K562 (cell line): Measurements from ENCODE around the gene DUSP23. TPM values are rescaled to one million over a fixed set of nuclear protein-coding genes. Genes with fewer than 3 reads are reported as not detected.

ENCODE experiments used
- ATAC-seq: fragments of 200-7000 bp; cut with Tn5 transposase; 3 replicates; pipeline ENCODE4 v1.9.1; 2020; ENCODE audit warnings: moderate library complexity
- BruUV-seq: library from RNA; stranded (reverse); fragments of 400-500 nt; replicated peaks from 2 replicates; lab custom pipeline; 2021; lab: Mats Ljungman, UMichigan
- CTCF ChIA-PET: fragments of 300-600 bp; formaldehyde crosslinking; extraction: SDS; loops from one replicate; lab custom pipeline; 2021; ENCODE audit warnings: low intra/inter-chr PET ratio; lab: Yijun Ruan, JAX
- POLR2A ChIA-PET: fragments of 300-600, 350-650 bp; sonication (Branson Sonifier 250); formaldehyde crosslinking; extraction: SDS; loops from one replicate; lab custom pipeline; 2021; ENCODE audit warnings: antibody characterized with exemption, inconsistent platforms; lab: Yijun Ruan, JAX
- DNase-seq, 4 experiments: peaks; one replicate each; pipeline versions ENCODE4 v3.0.0 to v3.0.0-alpha.2; 2011 to 2018; ENCODE audit warnings: low spot score in 3 of 4, mixed read lengths in 3 of 4; ENCODE audit errors: extremely low read depth in 1 of 4
- FAIRE-seq: peaks from 2 replicates; lab custom pipeline; 2011; peaks lifted over from hg19 to GRCh38; lab: Jason Lieb, UNC
- H2AFZ ChIP-seq: 2 replicates; pipeline ENCODE4 v1.6.0; 2011; ENCODE audit warnings: low read depth, low read length, control low read depth, inconsistent platforms
- H3K27ac ChIP-seq: fragments of 200-600 bp; 3 replicates; pipeline ENCODE4 v1.8.0; 2011; ENCODE audit warnings: low read depth, mild to moderate bottlenecking, control low read depth, inconsistent platforms, low read length, moderate library complexity, mixed read lengths; ENCODE audit errors: extremely low read depth
- H3K27me3 ChIP-seq, 2 experiments: fragments of 300-600 bp in 1 of 2; 2 replicates in 1 of 2; 3 replicates in 1 of 2; pipeline versions ENCODE4 v1.6.0 to v1.8.0; 2011; ENCODE audit warnings: inconsistent platforms in 2 of 2, low read length in 2 of 2, mild to moderate bottlenecking in 1 of 2, mixed read lengths in 1 of 2, moderate library complexity in 1 of 2; ENCODE audit not compliant: control insufficient read depth in 2 of 2, insufficient read depth in 2 of 2
- H3K36me3 ChIP-seq: fragments of 300-600 bp; 3 replicates; pipeline ENCODE4 v1.8.0; 2011; ENCODE audit warnings: mild to moderate bottlenecking, low read length, inconsistent platforms; ENCODE audit not compliant: control insufficient read depth, insufficient read depth
- H3K4me1 ChIP-seq, 2 experiments: fragments of 200-600 bp in 1 of 2; replicated peaks in 1 of 2; 2 replicates in 1 of 2; 3 replicates in 1 of 2; pipeline versions ENCODE4 v1.5.1 to v1.8.0; 2011; ENCODE audit warnings: inconsistent platforms in 2 of 2, low read length in 2 of 2, mild to moderate bottlenecking in 1 of 2, mixed read lengths in 1 of 2, moderate library complexity in 1 of 2; ENCODE audit not compliant: control insufficient read depth in 2 of 2, insufficient read depth in 2 of 2
- H3K4me2 ChIP-seq: 2 replicates; pipeline ENCODE4 v1.6.1; 2011; ENCODE audit warnings: low read length, control low read depth, inconsistent platforms, mixed read lengths; ENCODE audit not compliant: insufficient read depth
- H3K4me3 ChIP-seq: fragments of 200-600 bp; sonication (generic), shearing (Covaris generic); 2 replicates; pipeline ENCODE4 v1.5.1; 2016; ENCODE audit warnings: control low read depth, inconsistent platforms
- H3K79me2 ChIP-seq: fragments of 200-600 bp; 3 replicates; pipeline ENCODE4 v1.8.0; 2011; ENCODE audit warnings: low read length, inconsistent platforms; ENCODE audit not compliant: control insufficient read depth, insufficient read depth
- H3K9ac ChIP-seq, 2 experiments: 2 replicates each; pipeline versions ENCODE4 v1.6.0 to v1.6.1; 2011; ENCODE audit warnings: low read depth in 2 of 2, low read length in 2 of 2, control low read depth in 1 of 2, inconsistent platforms in 1 of 2, mild to moderate bottlenecking in 1 of 2, mixed read lengths in 1 of 2; ENCODE audit not compliant: insufficient read depth in 1 of 2
- H3K9me1 ChIP-seq: one replicate; pipeline ENCODE4 v1.6.0; 2011; ENCODE audit warnings: inconsistent platforms, mild to moderate bottlenecking, low read length, moderate library complexity; ENCODE audit not compliant: control insufficient read depth, insufficient read depth
- H3K9me3 ChIP-seq: replicated peaks from 2 replicates; pipeline ENCODE4 v1.5.1; 2011; ENCODE audit warnings: low read depth, low read length, inconsistent platforms; ENCODE audit not compliant: control insufficient read depth, insufficient read depth
- H4K20me1 ChIP-seq: replicated peaks from 2 replicates; pipeline ENCODE4 v1.6.1; 2011; ENCODE audit warnings: low read length, inconsistent platforms, mixed read lengths; ENCODE audit not compliant: control insufficient read depth, insufficient read depth
- CCAR2 ChIP-seq: fragments of 200-400 bp; formaldehyde crosslinking; IDR thresholded peaks from 2 replicates; pipeline ENCODE4 v1.6.1; 2017; ENCODE audit warnings: mild to moderate bottlenecking, low read depth, low read length
- ELF2 ChIP-seq: fragments of 250-450 bp; sonication (Bioruptor Pico); IDR thresholded peaks from 2 replicates; pipeline ENCODE4 v1.5.0; 2021; ENCODE audit warnings: mild to moderate bottlenecking
- HBP1 ChIP-seq: fragments of 450-650 bp; formaldehyde crosslinking; IDR thresholded peaks from 2 replicates; pipeline ENCODE4 v1.4.0; 2022; ENCODE audit warnings: missing genetic modification characterization
- MCM7 ChIP-seq, 2 experiments: fragments of 450-650 bp; IDR thresholded peaks; 2 replicates each; pipeline ENCODE4 v1.6.1; 2016 to 2018
- NELFE ChIP-seq: IDR thresholded peaks from 2 replicates; pipeline ENCODE4 v1.6.1; 2011; ENCODE audit warnings: mild to moderate bottlenecking; ENCODE audit not compliant: insufficient read depth, insufficient read length
- NR2C1 ChIP-seq, 2 experiments: fragments of 450-650 bp; IDR thresholded peaks; 2 replicates each; pipeline ENCODE4 v1.6.1; 2017; ENCODE audit warnings: mild to moderate bottlenecking in 2 of 2, antibody characterized with exemption in 1 of 2, inconsistent platforms in 1 of 2, missing compliant biosample characterization in 1 of 2, missing genetic modification characterization in 1 of 2
- SMARCA4 ChIP-seq: fragments of 450-650 bp; IDR thresholded peaks from 2 replicates; pipeline ENCODE4 v1.6.1; 2016
- ZNF140 ChIP-seq: fragments of 250-450 bp; sonication (Bioruptor Pico); IDR thresholded peaks from 2 replicates; pipeline ENCODE4 v1.8.0; 2021; ENCODE audit warnings: moderate library complexity, mild to moderate bottlenecking, inconsistent platforms
- ZNF146 ChIP-seq: IDR thresholded peaks from one replicate; pipeline ENCODE4 v1.6.1; 2018; ENCODE audit warnings: missing compliant biosample characterization; ENCODE audit not compliant: unreplicated experiment
- ZNF584 ChIP-seq: fragments of 200-800 bp; sonication (Bioruptor generic); IDR thresholded peaks from 2 replicates; pipeline ENCODE4 v1.6.1; 2016; ENCODE audit warnings: low read depth, mild to moderate bottlenecking, missing genetic modification characterization, missing compliant biosample characterization
- ZSCAN32 ChIP-seq: fragments of 450-650 bp; formaldehyde crosslinking; IDR thresholded peaks from 2 replicates; pipeline ENCODE4 v1.4.0; 2020; ENCODE audit warnings: mild to moderate bottlenecking, moderate library complexity
- WGBS: fragments of 100-300 bp; shearing (Covaris generic); methylation state at CpG from one replicate; pipeline ENCODE4 v1.1.6; 2016; ENCODE audit warnings: low coverage, mixed read lengths; ENCODE audit not compliant: insufficient coverage; ENCODE audit errors: missing lambda C conversion rate; 5-methylcytosine and 5-hydroxymethylcytosine counted together
- in situ Hi-C: fragments of 300-500 bp; cut with MboI; formaldehyde crosslinking; loops from 4 replicates; pipeline ENCODE4 v1.15.0; 2018; ENCODE audit warnings: inconsistent platforms, mixed read lengths
- intact Hi-C: fragments of 100-400 bp; cut with micrococcal nuclease; formaldehyde crosslinking; loops from 2 replicates; pipeline ENCODE4 v1.14.2; 2022
- polyA plus RNA-seq, 8 experiments: library from polyadenylated mRNA; depleted of rRNA in 4 of 8; stranded (reverse) in 5 of 8; unstranded in 3 of 8; fragments of >200 nt; fragmentation: Nextera tagmentation in 2 of 8; fragmentation: Illumina TruSeq in 1 of 8; extraction: Ambion mirVana in 2 of 8; extraction: Trizol in 1 of 8; gene quantifications; 2 replicates each; pipeline versions ENCODE4 v1.2.1 to v1.2.3, GENCODE V29; 2011 to 2014; ENCODE audit warnings: inconsistent platforms in 1 of 8, missing spikeins in 1 of 8
- total RNA-seq, 7 experiments: library from RNA; depleted of rRNA in 6 of 7; stranded (reverse); fragments of >200 nt in 6 of 7; fragmentation: Illumina TruSeq in 2 of 7; extraction: Trizol in 2 of 7; gene quantifications; 2 replicates each; pipeline versions ENCODE4 v1.2.1 to v1.2.3, GENCODE V29; 2011 to 2021; ENCODE audit warnings: low replicate concordance in 1 of 7
- TF ChIP-seq, protein P1 (sequence below): IDR thresholded peaks from 2 replicates; pipeline ENCODE4 v1.6.1; 2011; ENCODE audit warnings: borderline replicate concordance, low read depth, mild to moderate bottlenecking, moderate library complexity, low read length; ENCODE audit not compliant: insufficient read depth, poor library complexity, severe bottlenecking
- TF ChIP-seq, protein P2 (sequence below): sonication (generic); formaldehyde crosslinking; IDR thresholded peaks from 2 replicates; pipeline ENCODE4 v1.8.0; 2022; ENCODE audit warnings: mild to moderate bottlenecking, low read depth, missing genetic modification reagents

The DUSP23 gene
- total and polyA plus RNA-seq, 9 of the 15 experiments (the other 6 are each of a cell fraction or from before 2014, with no cell fraction given), result 1.0 to 34.8 (median 13.7) TPM

GRCh38 chr1:159771127-159771895 is 9.5 kb upstream of the DUSP23 start (continued):
- TF ChIP-seq ELF2 (no peak), NR2C1 (IDR thresholded peaks at IDR 0.05) (no peak), NR2C1 (tag; IDR thresholded peaks at IDR 0.05) (no peak), NELFE (no peak), SMARCA4 (no peak)

DNA sequence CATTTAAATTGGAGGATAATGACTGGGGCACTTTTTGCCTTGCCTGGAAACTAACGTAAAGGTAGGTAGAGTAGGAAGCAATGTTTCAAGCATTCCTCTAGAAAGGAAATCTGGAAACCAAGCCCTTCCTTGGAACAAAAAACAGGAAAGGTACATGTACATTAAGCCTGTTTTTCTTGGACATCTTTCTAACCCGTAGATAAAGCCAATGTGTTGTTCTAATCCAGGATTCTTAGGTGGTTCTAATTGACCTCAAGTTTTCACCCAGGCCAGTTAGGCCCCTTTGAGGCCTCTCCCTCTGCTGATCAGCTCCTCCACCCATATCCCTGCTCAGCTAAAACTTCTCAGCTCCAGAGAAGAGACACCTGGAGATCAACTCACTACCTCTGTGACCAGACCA is 6.3 kb upstream of the DUSP23 start:
- Histone ChIP-seq H3K79me2 (no peaks in the 10 kb centered on the region), H3K36me3 (no peaks in the 10 kb centered on the region), H3K27me3 (peaks cover 0 to 7% of the 10 kb centered on the region in 2 experiments; a peak in 3 of 5 replicates), H3K4me3 (no peak overlapping the region), H4K20me1 (no peaks in the 10 kb centered on the region), H3K9me3 (no peaks in the 10 kb centered on the region), H3K9ac (no peak overlapping the region; a peak in 1 of 4 replicates), H3K4me2 (no peak overlapping the region), H3K4me1 (no peaks in the 10 kb centered on the region), H2AFZ (no peak overlapping the region), H3K27ac (no peak overlapping the region), H3K9me1 (no peaks in the 10 kb centered on the region)
- DNase-seq, result no peak
- TF ChIP-seq ZNF146 (CRISPR knock-in tag) (no peak), MCM7 (IDR thresholded peaks at IDR 0.05) (no peak), CCAR2 (no peak), ZSCAN32 (CRISPR knock-in tag) (no peak), ZNF140 (no peak), ZNF584 (CRISPR knock-in tag) (no peak), HBP1 (CRISPR knock-in tag) (no peak)
- TF ChIP-seq, protein P1, sequence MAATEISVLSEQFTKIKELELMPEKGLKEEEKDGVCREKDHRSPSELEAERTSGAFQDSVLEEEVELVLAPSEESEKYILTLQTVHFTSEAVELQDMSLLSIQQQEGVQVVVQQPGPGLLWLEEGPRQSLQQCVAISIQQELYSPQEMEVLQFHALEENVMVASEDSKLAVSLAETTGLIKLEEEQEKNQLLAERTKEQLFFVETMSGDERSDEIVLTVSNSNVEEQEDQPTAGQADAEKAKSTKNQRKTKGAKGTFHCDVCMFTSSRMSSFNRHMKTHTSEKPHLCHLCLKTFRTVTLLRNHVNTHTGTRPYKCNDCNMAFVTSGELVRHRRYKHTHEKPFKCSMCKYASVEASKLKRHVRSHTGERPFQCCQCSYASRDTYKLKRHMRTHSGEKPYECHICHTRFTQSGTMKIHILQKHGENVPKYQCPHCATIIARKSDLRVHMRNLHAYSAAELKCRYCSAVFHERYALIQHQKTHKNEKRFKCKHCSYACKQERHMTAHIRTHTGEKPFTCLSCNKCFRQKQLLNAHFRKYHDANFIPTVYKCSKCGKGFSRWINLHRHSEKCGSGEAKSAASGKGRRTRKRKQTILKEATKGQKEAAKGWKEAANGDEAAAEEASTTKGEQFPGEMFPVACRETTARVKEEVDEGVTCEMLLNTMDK, result no peak
- TF ChIP-seq, protein P2, sequence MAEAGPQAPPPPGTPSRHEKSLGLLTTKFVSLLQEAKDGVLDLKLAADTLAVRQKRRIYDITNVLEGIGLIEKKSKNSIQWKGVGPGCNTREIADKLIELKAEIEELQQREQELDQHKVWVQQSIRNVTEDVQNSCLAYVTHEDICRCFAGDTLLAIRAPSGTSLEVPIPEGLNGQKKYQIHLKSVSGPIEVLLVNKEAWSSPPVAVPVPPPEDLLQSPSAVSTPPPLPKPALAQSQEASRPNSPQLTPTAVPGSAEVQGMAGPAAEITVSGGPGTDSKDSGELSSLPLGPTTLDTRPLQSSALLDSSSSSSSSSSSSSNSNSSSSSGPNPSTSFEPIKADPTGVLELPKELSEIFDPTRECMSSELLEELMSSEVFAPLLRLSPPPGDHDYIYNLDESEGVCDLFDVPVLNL (CRISPR knock-in tag), result no peak
- ChIA-PET CTCF (no interaction called here), POLR2A (interaction anchor here (0.6 kb wide), 1 partner anchor 675 kb away, joined by 3 read pairs; no protein-coding TSS in a partner anchor)
- intact Hi-C loops (no loop called here), in situ Hi-C loops (no loop called here)
- ATAC-seq, result no peak
- WGBS, result 0% methylated on average over 2 of the region's 2 CpGs
- no TSS peak for BruUV-seq
- FAIRE-seq, result no peak
